Measurements from ENCODE around the gene TCP10L.
"Not testable (repeated sequence)": the region's sequence is repeated elsewhere in the genome, so short reads cannot be mapped to it uniquely, and the experiment has no call there.

The TCP10L gene

GRCh38 chr21:32611471-32611997 lies 26.2 kb upstream of the TCP10L start:
- peaks cover 14% of the 10 kb centered on the region for H3K36me3 ChIP-seq
- no peak for TF ChIP-seq CTCF (IDR thresholded peaks at IDR 0.05; ENCODE audit: low read depth, low read length)
- H3K27me3 ChIP-seq, result 0 out of 2 replicates have a peak, but pooled peaks cover 3% of the 10 kb centered on the region
- peak overlapping the region; percentile 97 for H3K4me3 ChIP-seq (ENCODE audit: low read depth, low read length)
- H3K4me1 ChIP-seq, result no peaks in the 10 kb centered on the region
- DNase-seq, result peak; percentile 23
- H3K9me3 ChIP-seq, result no peaks in the 10 kb centered on the region

GRCh38 chr21:32610940-32611339 lies 25.6 kb upstream of the TCP10L start:
- DNase-seq, H3K4me1 ChIP-seq, H3K27me3 ChIP-seq, H3K9me3 ChIP-seq: not testable (repeated sequence)
- peak overlapping the region; percentile 97 for H3K4me3 ChIP-seq (ENCODE audit: low read depth, low read length)
- H3K36me3 ChIP-seq, result peaks cover 18% of the 10 kb centered on the region

DNA sequence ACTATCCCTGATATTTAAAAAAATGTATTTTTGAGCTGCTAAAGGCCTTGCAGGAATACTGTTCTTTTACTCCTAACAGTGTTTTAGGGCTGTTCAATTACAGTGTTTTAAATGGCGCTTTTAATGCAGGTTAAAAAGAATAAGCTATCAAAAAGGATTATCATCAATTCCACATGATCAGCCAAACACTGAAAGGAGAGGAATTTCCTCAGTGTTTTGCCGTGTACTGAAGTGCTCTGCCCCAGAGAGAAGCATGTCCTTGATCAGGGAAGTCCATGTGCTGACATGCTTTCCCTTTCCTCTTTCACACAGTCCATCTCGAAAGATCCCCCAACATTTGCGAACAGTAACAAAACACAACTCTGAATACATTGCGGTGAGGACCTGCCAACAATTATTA lies 23.5 kb upstream of the TCP10L start:
- Histone ChIP-seq H3K27me3 (no peaks in the 10 kb centered on the region), H3K4me3 (ENCODE audit: low read depth, low read length) (no peak overlapping the region), H3K4me1 (no peaks in the 10 kb centered on the region), H3K36me3 (peaks cover 34% of the 10 kb centered on the region), H3K9me3 (no peaks in the 10 kb centered on the region)
- no peak for DNase-seq
- TF ChIP-seq CTCF (IDR thresholded peaks at IDR 0.05; ENCODE audit: low read depth, low read length), result no peak

- no peak for DNase-seq
- TF ChIP-seq CTCF (IDR thresholded peaks at IDR 0.05; ENCODE audit: low read depth, low read length), result no peak
- Histone ChIP-seq H3K36me3 (peaks cover 47% of the 10 kb centered on the region), H3K27me3 (no peaks in the 10 kb centered on the region), H3K4me3 (ENCODE audit: low read depth, low read length) (no peak overlapping the region), H3K9me3 (no peaks in the 10 kb centered on the region), H3K4me1 (no peaks in the 10 kb centered on the region)
Observed at GRCh38 chr21:32605469-32605868, 20.1 kb upstream of the TCP10L start.

- Histone ChIP-seq H3K4me1 (no peaks in the 10 kb centered on the region), H3K9me3 (no peaks in the 10 kb centered on the region), H3K4me3 (ENCODE audit: low read depth, low read length) (no peak overlapping the region), H3K36me3 (peaks cover 52% of the 10 kb centered on the region), H3K27me3 (no peaks in the 10 kb centered on the region)
- TF ChIP-seq CTCF (IDR thresholded peaks at IDR 0.05; ENCODE audit: low read depth, low read length), result no peak
- no peak for DNase-seq
Observed at GRCh38 chr21:32604464-32604863, 19.1 kb upstream of the TCP10L start.

DNA sequence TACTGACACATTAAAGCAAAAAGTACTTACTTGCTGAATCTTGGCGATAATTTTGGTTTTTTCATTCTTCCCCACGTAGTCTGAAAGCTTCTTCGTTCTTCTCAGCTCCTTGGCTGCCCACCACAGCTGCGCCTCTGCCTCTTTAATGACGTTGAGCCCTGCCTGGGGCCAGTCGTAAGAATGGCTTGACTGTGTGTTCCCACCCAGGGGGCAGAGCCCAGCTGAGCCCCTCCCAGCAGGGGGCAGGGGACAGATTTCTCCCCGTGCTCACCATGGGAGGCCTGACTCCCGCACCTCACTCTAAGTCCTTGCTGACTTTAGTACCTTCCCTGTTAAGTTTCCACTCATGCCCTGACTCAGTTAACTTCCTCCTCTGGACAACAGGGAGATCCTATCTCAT lies 17.8 kb upstream of the TCP10L start:
- no peak for TF ChIP-seq CTCF (IDR thresholded peaks at IDR 0.05; ENCODE audit: low read depth, low read length)
- no peak for DNase-seq
- Histone ChIP-seq H3K36me3 (peaks cover 49% of the 10 kb centered on the region), H3K4me3 (ENCODE audit: low read depth, low read length) (no peak overlapping the region), H3K4me1 (no peaks in the 10 kb centered on the region), H3K27me3 (no peaks in the 10 kb centered on the region), H3K9me3 (no peaks in the 10 kb centered on the region)

- H3K36me3 ChIP-seq, result peaks cover 44% of the 10 kb centered on the region
- DNase-seq, result no peak
- H3K9me3 ChIP-seq, result no peaks in the 10 kb centered on the region
- H3K4me1 ChIP-seq, result no peaks in the 10 kb centered on the region
- H3K4me3 ChIP-seq (ENCODE audit: low read depth, low read length), result no peak overlapping the region
- no peak for TF ChIP-seq CTCF (IDR thresholded peaks at IDR 0.05; ENCODE audit: low read depth, low read length)
- no peaks in the 10 kb centered on the region for H3K27me3 ChIP-seq
Observed at GRCh38 chr21:32602099-32602498, 16.8 kb upstream of the TCP10L start.

All from BE2C (cell line).